ENCODE results near the gene PGK1.

GRCh38 chrX:78118628-78119027 is 14.6 kb downstream of the PGK1 start:
- TF ChIP-seq, protein P1, sequence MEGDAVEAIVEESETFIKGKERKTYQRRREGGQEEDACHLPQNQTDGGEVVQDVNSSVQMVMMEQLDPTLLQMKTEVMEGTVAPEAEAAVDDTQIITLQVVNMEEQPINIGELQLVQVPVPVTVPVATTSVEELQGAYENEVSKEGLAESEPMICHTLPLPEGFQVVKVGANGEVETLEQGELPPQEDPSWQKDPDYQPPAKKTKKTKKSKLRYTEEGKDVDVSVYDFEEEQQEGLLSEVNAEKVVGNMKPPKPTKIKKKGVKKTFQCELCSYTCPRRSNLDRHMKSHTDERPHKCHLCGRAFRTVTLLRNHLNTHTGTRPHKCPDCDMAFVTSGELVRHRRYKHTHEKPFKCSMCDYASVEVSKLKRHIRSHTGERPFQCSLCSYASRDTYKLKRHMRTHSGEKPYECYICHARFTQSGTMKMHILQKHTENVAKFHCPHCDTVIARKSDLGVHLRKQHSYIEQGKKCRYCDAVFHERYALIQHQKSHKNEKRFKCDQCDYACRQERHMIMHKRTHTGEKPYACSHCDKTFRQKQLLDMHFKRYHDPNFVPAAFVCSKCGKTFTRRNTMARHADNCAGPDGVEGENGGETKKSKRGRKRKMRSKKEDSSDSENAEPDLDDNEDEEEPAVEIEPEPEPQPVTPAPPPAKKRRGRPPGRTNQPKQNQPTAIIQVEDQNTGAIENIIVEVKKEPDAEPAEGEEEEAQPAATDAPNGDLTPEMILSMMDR (IDR thresholded peaks at IDR 0.05; ENCODE audit: low read depth, low read length), result no peak
- TF ChIP-seq POLR2A (IDR thresholded peaks at IDR 0.05; ENCODE audit: extremely low read depth, insufficient read length), result no peak
- no peak for TF ChIP-seq MAX (IDR thresholded peaks at IDR 0.05; ENCODE audit: low read depth, low read length)
- TF ChIP-seq MYC (IDR thresholded peaks at IDR 0.05; ENCODE audit: low read depth, low read length), result no peak
